SU-DHL-6 (cell line): ENCODE measurements around the gene KAZN.

Source experiments
- CTCF ChIP-seq: fragments of 200-600 bp; sonication (generic); IDR thresholded peaks from one replicate; pipeline ENCODE4 v1.5.1; 2017; ENCODE audit warnings: antibody characterized with exemption, mild to moderate bottlenecking, low read length, moderate library complexity; ENCODE audit not compliant: insufficient read depth, poor library complexity, severe bottlenecking
- EZH2phosphoT487 ChIP-seq: fragments of 200-600 bp; sonication (generic), shearing (Covaris generic); conservative IDR thresholded peaks from 2 replicates; pipeline ENCODE4 v1.6.1; 2018; ENCODE audit warnings: mild to moderate bottlenecking, antibody characterized with exemption, low read length, moderate library complexity, mixed read lengths

- TF ChIP-seq CTCF = no peak
- TF ChIP-seq EZH2phosphoT487 = no peak
These were observed 5.9 kb downstream of the KAZN start for GRCh38 chr1:14604414-14604813.
